GM06990 (cell line): ENCODE results near the gene FBXW8.

ENCODE experiments used
- DNase-seq: peaks from one replicate; pipeline ENCODE4 v3.0.0-alpha.2; 2011; ENCODE audit not compliant: insufficient read length; ENCODE audit errors: extremely low read depth
- H3K27me3 ChIP-seq: replicated peaks from 2 replicates; pipeline ENCODE4 v1.6.0; 2011; ENCODE audit warnings: low read length; ENCODE audit not compliant: control insufficient read depth, insufficient read depth
- H3K36me3 ChIP-seq: 2 replicates; pipeline ENCODE4 v1.5.1; 2011; ENCODE audit warnings: low read length; ENCODE audit not compliant: control insufficient read depth, insufficient read depth
- H3K4me3 ChIP-seq: replicated peaks from 2 replicates; pipeline ENCODE4 v1.5.1; 2011; ENCODE audit warnings: low read depth, mild to moderate bottlenecking, control low read depth, low read length
- TF ChIP-seq, protein P1 (sequence below): IDR thresholded peaks from 2 replicates; pipeline ENCODE4 v1.5.1; 2011; ENCODE audit warnings: low read length, control low read depth, mild to moderate bottlenecking, inconsistent platforms; ENCODE audit not compliant: insufficient read depth, poor library complexity, severe bottlenecking

The FBXW8 gene

GRCh38 chr12:116959198-116959460, 48.4 kb downstream of the FBXW8 start:
- DNase-seq, result no peak
- no peaks in the 10 kb centered on the region for H3K36me3 ChIP-seq
- TF ChIP-seq, protein P1, sequence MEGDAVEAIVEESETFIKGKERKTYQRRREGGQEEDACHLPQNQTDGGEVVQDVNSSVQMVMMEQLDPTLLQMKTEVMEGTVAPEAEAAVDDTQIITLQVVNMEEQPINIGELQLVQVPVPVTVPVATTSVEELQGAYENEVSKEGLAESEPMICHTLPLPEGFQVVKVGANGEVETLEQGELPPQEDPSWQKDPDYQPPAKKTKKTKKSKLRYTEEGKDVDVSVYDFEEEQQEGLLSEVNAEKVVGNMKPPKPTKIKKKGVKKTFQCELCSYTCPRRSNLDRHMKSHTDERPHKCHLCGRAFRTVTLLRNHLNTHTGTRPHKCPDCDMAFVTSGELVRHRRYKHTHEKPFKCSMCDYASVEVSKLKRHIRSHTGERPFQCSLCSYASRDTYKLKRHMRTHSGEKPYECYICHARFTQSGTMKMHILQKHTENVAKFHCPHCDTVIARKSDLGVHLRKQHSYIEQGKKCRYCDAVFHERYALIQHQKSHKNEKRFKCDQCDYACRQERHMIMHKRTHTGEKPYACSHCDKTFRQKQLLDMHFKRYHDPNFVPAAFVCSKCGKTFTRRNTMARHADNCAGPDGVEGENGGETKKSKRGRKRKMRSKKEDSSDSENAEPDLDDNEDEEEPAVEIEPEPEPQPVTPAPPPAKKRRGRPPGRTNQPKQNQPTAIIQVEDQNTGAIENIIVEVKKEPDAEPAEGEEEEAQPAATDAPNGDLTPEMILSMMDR, result no peak
- no peaks in the 10 kb centered on the region for H3K27me3 ChIP-seq
- no peak overlapping the region for H3K4me3 ChIP-seq

- Histone ChIP-seq H3K36me3 (no peaks in the 10 kb centered on the region), H3K27me3 (no peaks in the 10 kb centered on the region), H3K4me3 (no peak overlapping the region)
- DNase-seq, result peak; percentile 39
- TF ChIP-seq, protein P1, result no peak
Measured at GRCh38 chr12:116959845-116960514, 49.2 kb downstream of the FBXW8 start.

GRCh38 chr12:116962197-116962596, 51.4 kb downstream of the FBXW8 start:
- TF ChIP-seq, protein P1, result no peak
- no peak for DNase-seq

DNA sequence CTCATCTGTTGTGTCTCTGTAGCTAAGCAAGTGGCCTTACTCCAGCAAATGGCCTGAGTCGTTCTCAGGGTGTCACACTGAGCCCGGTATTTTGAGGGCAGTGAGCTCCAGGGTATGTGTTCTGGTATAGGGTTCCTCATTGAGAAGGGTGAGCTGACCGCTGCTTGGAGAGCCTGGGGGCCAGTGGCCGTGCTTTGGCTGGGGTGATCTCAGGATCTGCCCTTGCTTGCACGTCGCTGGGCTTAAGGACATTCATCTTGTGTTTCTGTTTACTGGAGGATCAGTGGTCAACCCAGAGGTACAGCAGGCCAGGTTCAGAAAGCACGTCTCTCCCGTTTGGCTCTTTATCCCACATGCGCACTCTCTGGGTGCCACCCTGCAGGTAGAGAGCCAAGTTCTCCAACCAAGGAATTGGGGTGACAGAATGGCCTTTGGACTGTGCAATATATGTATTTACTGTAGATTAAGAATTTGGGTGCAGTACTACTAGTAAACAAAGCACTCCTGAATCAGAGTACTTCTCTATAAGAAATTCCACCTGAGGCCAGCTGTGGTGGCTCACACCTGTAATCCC, 52.1 kb downstream of the FBXW8 start:
- TF ChIP-seq, protein P1, result no peak
- no peak for DNase-seq
- H3K4me3 ChIP-seq, result no peak overlapping the region
- no peaks in the 10 kb centered on the region for H3K36me3 ChIP-seq
- H3K27me3 ChIP-seq, result no peaks in the 10 kb centered on the region

More at GRCh38 chr12:116962197-116962596, 51.4 kb downstream of the FBXW8 start:
- Histone ChIP-seq H3K4me3 (no peak overlapping the region), H3K36me3 (no peaks in the 10 kb centered on the region), H3K27me3 (no peaks in the 10 kb centered on the region)

GRCh38 chr12:116964054-116965050, 53.6 kb downstream of the FBXW8 start:
- H3K27me3 ChIP-seq, result no peaks in the 10 kb centered on the region
- TF ChIP-seq, protein P1, result no peak
- DNase-seq, result no peak
- no peak overlapping the region for H3K4me3 ChIP-seq
- no peaks in the 10 kb centered on the region for H3K36me3 ChIP-seq
